GM13977 (cell line): ENCODE measurements around the gene DIRAS1.
A peak's percentile ranks its signal among the peaks of the same experiment; 100 is the strongest.

Experiments
- DNase-seq: peaks from one replicate; pipeline ENCODE4 v3.0.0; 2012; ENCODE audit warnings: low spot score
- CTCF ChIP-seq: IDR thresholded peaks from 2 replicates; pipeline ENCODE4 v1.5.1; 2012; ENCODE audit warnings: mild to moderate bottlenecking, control low read depth; ENCODE audit not compliant: insufficient read depth; ENCODE audit errors: extremely low read depth, missing control alignments
- in situ Hi-C: fragments of 300-500 bp; cut with MboI; formaldehyde crosslinking; loops from one replicate; pipeline ENCODE4 v1.12.0; 2022; ENCODE audit warnings: low sequenced_read_pairs, low pct_unique_long_range_greater_than_20kb, mixed read lengths, inconsistent platforms; ENCODE audit not compliant: unreplicated experiment

DIRAS1 gene

GRCh38 chr19:2711875-2712205 is 9.3 kb downstream of the DIRAS1 start:
- in situ Hi-C loops = no loop called here
- DNase-seq = no peak
- no peak for TF ChIP-seq CTCF

GRCh38 chr19:2711172-2711874 is 9.8 kb downstream of the DIRAS1 start:
- in situ Hi-C loops = no loop called here
- TF ChIP-seq CTCF = no peak
- no peak for DNase-seq

- no peak for DNase-seq
- no peak for TF ChIP-seq CTCF
- in situ Hi-C loops = no loop called here
Observed at GRCh38 chr19:2706251-2706650, 14.9 kb downstream of the DIRAS1 start.

GRCh38 chr19:2703691-2704216 is 17.4 kb downstream of the DIRAS1 start:
- DNase-seq = no peak
- in situ Hi-C loops = no loop called here
- TF ChIP-seq CTCF = no peak

GRCh38 chr19:2703077-2703437 is 18.1 kb downstream of the DIRAS1 start:
- in situ Hi-C loops = no loop called here
- no peak for TF ChIP-seq CTCF
- DNase-seq = no peak

- DNase-seq = peak; percentile 100
- in situ Hi-C loops = no loop called here
- TF ChIP-seq CTCF = no peak
Observed at GRCh38 chr19:2702170-2703076, 18.7 kb downstream of the DIRAS1 start, which contains the start of gene GNG7. TSS of gene GNG7 (minus strand) at chr19:2702694. CDS start at chr19:2520688, 182,006 bp downstream.
